ES-I3 (cell line): ENCODE results near the gene TMEM127.
"Not testable (repeated sequence)": the region's sequence is repeated elsewhere in the genome, so short reads cannot be mapped to it uniquely, and the experiment has no call there.

Experiments used
- H3K36me3 ChIP-seq: 2 replicates; pipeline ENCODE4 v1.6.1; 2013; ENCODE audit warnings: mild to moderate bottlenecking, low read length, control low read depth, moderate library complexity; ENCODE audit not compliant: insufficient read depth
- H3K4me1 ChIP-seq: 2 replicates; pipeline ENCODE4 v1.6.1; 2013; ENCODE audit warnings: mild to moderate bottlenecking, control low read depth, low read length; ENCODE audit not compliant: insufficient read depth
- H3K9ac ChIP-seq: 2 replicates; pipeline ENCODE4 v1.6.1; 2013; ENCODE audit warnings: low read depth, mild to moderate bottlenecking, low read length, moderate library complexity
- H3K9me3 ChIP-seq: 2 replicates; pipeline ENCODE4 v1.6.1; 2013; ENCODE audit warnings: mild to moderate bottlenecking, low read length, moderate library complexity; ENCODE audit not compliant: control insufficient read depth, insufficient read depth

TMEM127 gene

DNA sequence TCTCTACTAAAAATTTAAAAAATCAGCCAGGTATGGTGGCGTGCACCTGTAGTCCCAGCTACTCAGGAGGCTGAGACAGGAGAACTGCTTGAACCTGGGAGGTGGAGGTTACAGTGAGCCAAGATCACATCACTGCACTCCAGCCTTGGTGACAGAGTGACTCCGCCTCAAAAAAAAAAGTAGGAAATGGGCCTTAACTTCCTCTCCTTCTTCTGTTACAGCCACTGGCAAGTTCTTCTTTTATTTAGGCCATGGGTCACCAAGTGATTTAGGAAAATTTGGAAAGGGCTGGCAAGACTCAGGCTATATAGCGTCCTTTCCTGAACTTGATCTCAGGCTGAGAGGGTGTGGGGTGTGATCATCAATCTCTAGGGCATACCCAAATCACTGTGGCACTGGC lies 8.1 kb downstream of the TMEM127 start:
- not testable (repeated sequence) for H3K36me3 ChIP-seq, H3K9ac ChIP-seq, H3K9me3 ChIP-seq
- H3K4me1 ChIP-seq, result peaks cover 17% of the 10 kb centered on the region

DNA sequence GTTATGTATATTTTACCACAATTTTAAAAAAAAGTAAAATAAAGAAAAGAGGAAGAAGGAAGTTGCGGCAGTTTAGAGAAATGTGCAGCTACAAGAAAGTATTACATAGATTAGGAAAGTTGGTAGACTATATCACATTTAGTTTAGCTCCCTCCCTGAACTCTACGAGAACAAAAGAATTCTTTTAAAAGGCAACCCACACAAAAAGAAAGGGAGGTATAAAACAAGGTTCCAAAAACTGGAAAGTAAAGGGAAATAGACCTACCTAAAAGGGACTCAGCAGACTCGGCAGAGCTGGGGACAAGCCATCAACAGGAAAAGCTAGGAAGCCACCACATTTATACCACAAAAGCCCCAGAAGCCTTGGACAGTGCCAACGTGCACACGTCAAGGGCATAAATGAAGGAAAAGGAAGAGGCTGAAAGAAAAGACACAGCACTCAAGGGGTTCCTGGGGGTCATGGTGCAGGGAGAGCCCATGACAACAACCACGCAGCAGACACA lies 9.1 kb downstream of the TMEM127 start:
- Histone ChIP-seq H3K4me1 (peaks cover 17% of the 10 kb centered on the region), H3K9ac (no peak overlapping the region), H3K36me3 (peaks cover 8% of the 10 kb centered on the region), H3K9me3 (no peaks in the 10 kb centered on the region)

DNA sequence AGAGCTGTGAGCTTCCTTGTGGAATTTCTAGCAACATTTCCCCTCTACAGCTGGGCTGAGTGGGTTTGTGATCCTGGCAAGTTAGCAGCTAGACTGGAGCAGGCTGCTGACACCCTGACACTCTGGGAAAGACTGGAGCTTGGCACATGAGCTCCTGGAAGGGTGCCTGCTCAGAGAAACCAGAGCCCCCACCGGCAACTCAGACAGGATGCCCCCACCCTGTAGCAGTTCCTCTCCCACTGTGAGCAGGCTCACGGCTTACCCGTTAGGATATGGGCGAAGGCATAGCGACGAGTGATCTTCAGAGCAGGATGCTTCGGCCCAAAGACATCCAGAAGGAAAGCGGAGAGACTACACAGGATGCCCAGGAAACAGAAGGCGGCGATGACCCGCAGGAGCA lies 11.2 kb downstream of the TMEM127 start:
- H3K9me3 ChIP-seq, result no peaks in the 10 kb centered on the region
- peaks cover under 1% of the 10 kb centered on the region for H3K4me1 ChIP-seq
- H3K9ac ChIP-seq, result no peak overlapping the region
- H3K36me3 ChIP-seq, result peaks cover 8% of the 10 kb centered on the region

DNA sequence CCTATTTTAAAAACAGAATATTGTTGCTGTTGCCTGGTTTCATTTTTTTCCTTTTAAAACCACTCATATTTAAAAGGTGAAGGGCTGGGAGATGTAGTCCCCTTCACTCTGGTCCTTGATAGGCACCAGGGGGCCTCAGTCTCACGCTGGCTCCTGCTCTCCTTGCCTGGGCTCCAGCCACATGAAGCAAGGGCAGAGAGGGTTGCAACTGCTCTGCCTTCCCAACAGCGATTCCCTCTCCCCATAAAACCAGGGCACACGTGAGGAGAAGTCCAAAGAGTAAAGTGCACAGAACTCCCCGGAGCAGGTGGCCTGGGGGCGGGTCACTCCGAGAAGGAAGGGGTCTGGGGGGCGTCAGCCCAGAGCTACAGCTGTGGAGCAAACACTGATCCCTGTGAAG lies 12.8 kb downstream of the TMEM127 start:
- Histone ChIP-seq H3K36me3 (peaks cover 8% of the 10 kb centered on the region), H3K4me1 (no peaks in the 10 kb centered on the region; the same call in 1 of the 2 replicates), H3K9me3 (no peaks in the 10 kb centered on the region), H3K9ac (no peak overlapping the region)

DNA sequence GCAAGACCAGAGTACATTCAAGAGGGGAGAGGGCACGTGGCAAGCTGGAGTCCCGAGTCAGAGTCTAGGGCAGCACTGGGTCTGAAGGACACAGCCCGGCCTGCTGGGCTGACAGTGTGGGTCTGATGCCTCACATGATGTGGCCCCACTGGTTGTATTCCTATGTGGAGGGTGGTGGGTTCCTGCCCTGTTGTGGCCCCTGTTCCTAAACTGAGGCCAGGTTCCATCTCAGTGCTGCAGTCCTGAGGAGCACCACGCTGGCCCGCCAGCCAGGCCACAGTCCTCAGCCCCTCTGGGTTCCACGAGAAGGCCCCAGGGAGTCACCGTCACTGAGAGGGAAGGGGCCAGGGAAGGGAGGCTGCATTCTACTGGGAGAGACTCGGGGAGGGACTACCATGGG lies 13.3 kb downstream of the TMEM127 start:
- Histone ChIP-seq H3K4me1 (no peaks in the 10 kb centered on the region; the same call in 1 of the 2 replicates), H3K36me3 (peaks cover 8% of the 10 kb centered on the region), H3K9me3 (no peaks in the 10 kb centered on the region), H3K9ac (no peak overlapping the region)

DNA sequence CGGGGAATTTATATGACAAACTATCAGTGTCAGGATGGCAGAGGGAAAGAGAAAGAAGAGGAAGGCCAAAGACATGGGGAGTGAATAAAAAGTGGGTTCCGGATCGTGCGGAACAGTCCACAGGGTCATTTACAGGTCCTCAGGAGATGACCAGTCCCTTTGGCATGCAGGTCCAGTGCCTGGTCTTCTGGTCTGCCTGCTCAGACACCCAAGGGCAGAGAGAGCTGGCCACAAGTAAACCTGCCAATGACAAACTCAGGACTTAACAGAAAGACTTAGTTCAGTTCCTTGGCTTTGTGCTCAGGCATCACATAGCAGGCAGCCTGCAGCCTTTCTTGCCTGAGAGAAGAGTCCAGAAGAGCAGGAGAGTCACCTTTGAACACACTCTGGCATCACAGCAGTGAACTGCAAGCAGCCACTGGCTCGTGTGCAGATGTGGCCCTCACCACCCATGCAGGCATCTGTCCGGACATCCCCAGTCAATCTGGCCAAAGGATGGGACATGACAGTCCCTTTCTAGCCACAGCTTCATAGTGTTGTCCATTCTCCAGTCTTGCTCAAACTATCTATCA lies 14.0 kb downstream of the TMEM127 start:
- no peaks in the 10 kb centered on the region; the same call in 1 of the 2 replicates for H3K4me1 ChIP-seq
- no peaks in the 10 kb centered on the region for H3K9me3 ChIP-seq
- H3K9ac ChIP-seq, result no peak overlapping the region
- peaks cover 8% of the 10 kb centered on the region for H3K36me3 ChIP-seq

DNA sequence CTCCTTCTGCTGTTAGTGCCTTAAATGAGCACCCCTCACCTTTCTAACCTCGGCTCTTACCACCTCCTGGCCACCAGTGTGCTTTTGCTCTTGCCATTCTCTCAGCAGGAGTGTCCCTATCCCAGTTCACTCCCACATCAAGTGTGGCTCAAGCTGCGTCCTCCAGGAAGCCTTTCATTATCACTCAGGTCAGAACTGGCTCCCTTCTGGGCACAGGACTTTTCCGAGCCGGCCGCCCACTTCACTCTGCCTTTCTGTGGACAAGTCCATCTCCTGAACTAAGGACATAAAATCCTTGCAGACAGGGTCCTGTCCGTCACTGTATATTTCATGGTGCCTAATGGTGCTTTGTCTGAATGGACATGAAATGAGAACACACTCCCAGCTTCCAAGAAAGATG lies 15.6 kb downstream of the TMEM127 start:
- H3K4me1 ChIP-seq, result no peaks in the 10 kb centered on the region; the same call in 1 of the 2 replicates
- H3K9ac ChIP-seq, result no peak overlapping the region
- H3K36me3 ChIP-seq, result peaks cover 5% of the 10 kb centered on the region
- no peaks in the 10 kb centered on the region for H3K9me3 ChIP-seq

DNA sequence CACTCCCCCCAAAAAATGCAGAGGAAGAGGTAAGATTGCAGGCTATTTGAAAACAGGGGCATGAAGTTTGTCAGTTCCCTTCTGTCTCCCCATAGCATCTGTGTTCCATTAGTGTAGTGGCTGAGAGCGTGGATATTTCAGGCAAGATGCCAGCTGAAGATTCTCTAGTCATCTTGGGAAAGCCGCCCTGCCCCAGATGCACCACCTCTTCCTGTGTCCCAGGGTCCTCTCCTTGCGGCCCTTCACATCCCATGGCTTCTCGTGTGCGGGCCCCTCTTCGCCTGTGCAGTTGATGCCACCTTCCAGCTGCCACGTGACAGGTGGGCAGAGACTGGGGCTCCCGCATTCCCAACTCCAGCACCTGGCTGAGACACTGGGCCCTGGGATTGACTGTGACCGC lies 16.1 kb downstream of the TMEM127 start:
- Histone ChIP-seq H3K9ac (no peak overlapping the region), H3K4me1 (no peaks in the 10 kb centered on the region; the same call in 1 of the 2 replicates), H3K9me3 (no peaks in the 10 kb centered on the region), H3K36me3 (peaks cover 5% of the 10 kb centered on the region)

DNA sequence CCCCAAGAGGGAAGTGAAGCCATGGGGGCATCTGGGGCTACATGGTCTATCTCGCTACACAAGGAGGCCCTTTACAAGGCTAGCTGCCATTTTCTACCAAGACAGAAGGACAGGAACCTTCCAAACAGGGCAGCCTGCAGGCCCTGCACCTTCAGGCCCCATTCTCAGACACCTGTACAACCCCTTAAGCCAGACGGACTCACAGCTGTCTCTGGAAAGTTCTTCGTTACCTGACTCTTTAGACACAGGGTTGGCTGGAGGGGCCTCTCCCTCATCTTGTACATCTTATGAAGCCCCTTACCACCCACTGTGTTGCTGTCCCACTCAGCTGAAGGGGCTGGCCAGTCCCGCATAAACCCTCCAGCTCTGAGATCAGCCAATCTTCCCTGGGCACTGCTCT lies 17.2 kb downstream of the TMEM127 start:
- H3K4me1 ChIP-seq, result no peaks in the 10 kb centered on the region; the same call in 1 of the 2 replicates
- peaks cover 5% of the 10 kb centered on the region; the same call in 1 of the 2 replicates for H3K36me3 ChIP-seq
- no peak overlapping the region for H3K9ac ChIP-seq
- H3K9me3 ChIP-seq, result no peaks in the 10 kb centered on the region

DNA sequence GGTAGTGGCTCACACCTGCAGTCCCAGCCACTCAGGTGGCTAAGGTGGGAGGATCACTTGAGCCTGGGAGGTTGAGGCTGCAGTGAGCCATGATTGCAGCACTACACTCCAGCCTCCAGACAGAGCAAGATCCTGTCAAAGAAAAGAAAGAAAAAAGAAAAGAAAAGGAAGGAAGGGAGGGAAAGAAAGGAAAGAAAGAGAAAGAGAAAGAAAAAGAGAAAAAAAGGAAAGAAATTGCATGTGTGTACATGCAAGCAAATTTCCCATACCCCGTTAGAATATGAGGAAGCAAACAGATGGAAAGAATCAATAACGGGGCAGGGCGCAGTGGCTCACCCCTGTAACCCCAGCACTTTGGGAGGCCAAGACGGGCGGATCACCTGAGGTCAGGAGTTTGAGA lies 17.9 kb downstream of the TMEM127 start:
- Histone ChIP-seq H3K36me3 (no peaks in the 10 kb centered on the region; the same call in 1 of the 2 replicates), H3K9me3 (no peaks in the 10 kb centered on the region), H3K9ac (no peak overlapping the region), H3K4me1 (no peaks in the 10 kb centered on the region; the same call in 1 of the 2 replicates)

DNA sequence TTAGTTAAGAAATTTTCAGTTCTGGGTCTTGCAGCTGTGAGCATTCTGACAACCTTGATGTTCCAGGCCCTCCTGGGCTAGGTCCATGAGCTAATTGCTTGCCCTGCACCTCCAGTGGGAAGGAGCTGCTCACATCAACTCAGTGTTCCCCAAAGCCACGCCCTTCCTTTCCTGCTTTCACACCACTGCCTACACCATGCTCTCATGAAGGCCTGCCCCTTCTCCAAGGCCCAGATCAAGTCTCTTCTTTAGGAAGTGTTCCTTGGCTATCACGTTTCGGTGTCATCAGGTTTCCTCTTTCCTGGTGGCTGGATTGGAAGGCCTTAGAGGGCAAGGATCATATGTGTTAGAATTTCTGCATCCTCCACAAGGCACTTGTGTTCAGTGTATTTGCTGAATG lies 18.8 kb downstream of the TMEM127 start:
- H3K4me1 ChIP-seq, result no peaks in the 10 kb centered on the region; the same call in 1 of the 2 replicates
- H3K9ac ChIP-seq, result no peak overlapping the region
- no peaks in the 10 kb centered on the region for H3K9me3 ChIP-seq
- no peaks in the 10 kb centered on the region; the same call in 1 of the 2 replicates for H3K36me3 ChIP-seq

DNA sequence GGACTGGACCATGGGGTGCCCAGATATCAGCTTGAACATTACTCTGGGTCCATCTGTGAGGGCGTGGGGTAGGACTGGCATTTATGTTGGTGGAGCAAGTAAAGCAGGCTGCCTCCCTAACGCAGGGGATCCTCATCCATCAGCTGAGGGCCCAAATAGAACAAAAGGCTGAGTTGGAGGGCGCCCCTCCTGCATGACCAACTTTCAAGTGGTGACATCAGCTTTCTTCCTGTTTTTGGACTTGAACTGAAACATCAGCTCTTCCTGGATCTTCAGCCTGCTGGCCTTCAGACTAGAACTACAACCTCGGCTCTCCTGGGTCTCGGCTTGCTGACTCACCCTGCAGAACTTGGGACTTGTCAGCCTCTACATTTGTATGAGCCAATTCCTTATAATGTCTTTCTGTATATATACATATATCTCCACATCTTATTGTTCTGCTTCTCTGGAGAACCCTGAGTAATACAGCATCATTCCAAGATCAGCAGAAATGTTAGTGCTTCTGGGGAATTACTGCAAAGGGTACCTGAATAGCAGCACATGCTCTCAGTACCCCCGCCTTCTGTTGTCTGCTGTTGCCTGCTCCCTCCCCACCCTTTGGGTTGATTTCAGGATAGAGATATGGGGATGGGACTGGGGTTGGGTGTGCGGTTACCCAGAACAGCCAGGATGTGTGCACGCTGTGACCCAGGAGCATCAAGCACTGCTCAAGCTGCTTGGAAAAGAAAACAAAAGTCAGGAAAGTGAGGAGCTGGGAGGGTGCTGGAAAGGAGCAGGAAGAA lies 20.0 kb downstream of the TMEM127 start:
- Histone ChIP-seq H3K9me3 (no peaks in the 10 kb centered on the region), H3K4me1 (no peaks in the 10 kb centered on the region; the same call in 1 of the 2 replicates), H3K9ac (no peak overlapping the region), H3K36me3 (no peaks in the 10 kb centered on the region; the same call in 1 of the 2 replicates)

DNA sequence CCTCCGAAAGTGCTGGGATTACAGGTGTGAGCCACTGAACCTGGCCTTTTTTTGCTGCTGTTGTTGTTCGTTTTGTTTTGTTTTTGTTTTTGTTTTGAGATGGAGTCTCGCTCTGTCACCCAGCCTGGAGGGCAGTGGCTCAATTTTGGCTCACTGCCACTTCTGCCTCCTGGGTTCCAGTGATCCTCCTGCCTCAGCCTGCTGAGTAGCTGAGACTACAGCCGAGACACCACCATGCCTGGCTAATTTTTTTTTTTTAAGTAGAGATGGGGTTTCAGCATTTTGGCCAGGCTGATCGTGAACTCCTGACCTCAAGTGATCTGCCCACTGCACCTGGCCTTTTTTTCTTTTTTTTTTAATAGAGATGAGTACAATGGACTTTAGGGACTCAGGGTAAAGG lies 22.0 kb downstream of the TMEM127 start:
- no peaks in the 10 kb centered on the region for H3K9me3 ChIP-seq
- H3K36me3 ChIP-seq, result no peaks in the 10 kb centered on the region; the same call in 1 of the 2 replicates
- no peak overlapping the region for H3K9ac ChIP-seq
- H3K4me1 ChIP-seq, result no peaks in the 10 kb centered on the region; the same call in 1 of the 2 replicates

DNA sequence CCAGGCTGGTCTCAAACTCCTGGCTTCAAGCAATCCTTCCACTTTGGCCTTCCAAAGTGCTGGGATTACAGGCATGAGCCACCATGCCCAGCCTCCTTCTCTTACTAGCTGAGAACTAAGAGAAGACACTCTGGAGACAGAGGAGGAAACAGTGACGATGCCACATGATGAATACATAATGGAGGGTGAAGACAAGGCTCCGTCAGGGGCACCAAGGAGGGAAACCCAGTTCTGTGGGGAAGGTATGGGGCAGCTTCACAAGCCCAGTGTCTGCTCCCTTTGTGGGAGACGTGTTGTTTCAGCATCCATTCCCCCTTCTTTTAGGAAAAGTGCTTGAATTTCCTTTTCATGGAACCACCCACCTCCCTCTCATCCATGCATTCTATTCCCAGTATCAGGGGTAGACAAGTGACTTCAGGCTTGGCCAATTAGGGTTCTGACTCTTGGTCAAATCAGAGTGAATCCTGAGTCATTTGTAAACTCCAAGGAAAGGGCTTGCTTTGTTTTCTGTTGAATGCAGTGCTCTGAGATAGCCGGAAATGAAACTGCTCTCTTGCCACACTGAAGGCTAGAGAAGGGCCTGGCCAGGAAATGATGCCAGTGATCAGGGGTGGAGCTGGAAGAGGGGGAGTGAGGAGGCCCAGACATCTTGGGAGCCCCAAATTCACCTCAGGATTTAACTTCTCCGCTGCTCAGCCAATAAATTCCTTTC lies 23.7 kb downstream of the TMEM127 start:
- H3K9ac ChIP-seq, result no peak overlapping the region
- H3K9me3 ChIP-seq, result no peaks in the 10 kb centered on the region
- H3K36me3 ChIP-seq, result no peaks in the 10 kb centered on the region; the same call in 1 of the 2 replicates
- H3K4me1 ChIP-seq, result no peaks in the 10 kb centered on the region; the same call in 1 of the 2 replicates
